HepG2 (cell line): ENCODE results near the gene RNF10. TPM values are rescaled to one million over a fixed set of nuclear protein-coding genes. Genes with fewer than 3 reads are reported as not detected.

ENCODE experiments used
- BRCA1 ChIP-seq: sonication (generic); formaldehyde crosslinking; IDR thresholded peaks from 2 replicates; pipeline ENCODE4 v1.4.0; 2020; ENCODE audit warnings: missing genetic modification reagents
- HNF4A ChIP-seq: sonication (generic); formaldehyde crosslinking; IDR thresholded peaks from 2 replicates; pipeline ENCODE4 v1.4.0; 2020; ENCODE audit warnings: missing genetic modification reagents
- IRF2 ChIP-seq: IDR thresholded peaks from 2 replicates; pipeline ENCODE4 v1.6.1; 2018; ENCODE audit warnings: missing genetic modification reagents, missing compliant biosample characterization
- LCORL ChIP-seq, 2 experiments: fragments of 450-650 bp in 1 of 2; sonication (generic) in 1 of 2; formaldehyde crosslinking in 1 of 2; IDR thresholded peaks; 2 replicates each; pipeline versions ENCODE4 v1.5.0 to v1.6.1; 2017 to 2020; ENCODE audit warnings: antibody characterized with exemption in 1 of 2, missing genetic modification reagents in 1 of 2
- MTF1 ChIP-seq: sonication (generic); formaldehyde crosslinking; IDR thresholded peaks from 2 replicates; pipeline ENCODE4 v1.5.0; 2020; ENCODE audit warnings: missing genetic modification reagents
- REPIN1 ChIP-seq: sonication (generic); formaldehyde crosslinking; IDR thresholded peaks from 2 replicates; pipeline ENCODE4 v1.8.0; 2022; ENCODE audit warnings: missing genetic modification reagents, low read depth, mild to moderate bottlenecking, borderline replicate concordance
- SP2 ChIP-seq: sonication (generic); formaldehyde crosslinking; IDR thresholded peaks from 2 replicates; pipeline ENCODE4 v1.5.1; 2020; ENCODE audit warnings: mild to moderate bottlenecking, missing genetic modification reagents
- STAT5B ChIP-seq: sonication (generic); formaldehyde crosslinking; IDR thresholded peaks from 2 replicates; pipeline ENCODE4 v1.4.0; 2020; ENCODE audit warnings: missing genetic modification reagents
- TCF7L2 ChIP-seq: IDR thresholded peaks from 2 replicates; pipeline ENCODE4 v1.6.1; 2011; ENCODE audit warnings: mild to moderate bottlenecking, low read depth, low read length, moderate library complexity
- YY1 ChIP-seq: IDR thresholded peaks from 2 replicates; pipeline ENCODE4 v1.6.1; 2011; ENCODE audit warnings: low read length, low read depth, moderate library complexity, mild to moderate bottlenecking; ENCODE audit not compliant: insufficient read depth, insufficient replicate concordance
- ZBTB21 ChIP-seq: sonication (generic); formaldehyde crosslinking; IDR thresholded peaks from 2 replicates; pipeline ENCODE4 v1.4.0; 2020; ENCODE audit warnings: missing genetic modification reagents
- ZNF207 ChIP-seq: fragments of 450-650 bp; IDR thresholded peaks from 2 replicates; pipeline ENCODE4 v1.6.1; 2016; ENCODE audit warnings: antibody characterized with exemption, borderline replicate concordance
- ZNF230 ChIP-seq: sonication (generic); formaldehyde crosslinking; IDR thresholded peaks from 2 replicates; pipeline ENCODE4 v1.4.0; 2020; ENCODE audit warnings: mild to moderate bottlenecking, missing genetic modification reagents
- ZNF326 ChIP-seq: sonication (generic); formaldehyde crosslinking; IDR thresholded peaks from 2 replicates; pipeline ENCODE4 v1.4.0; 2020; ENCODE audit warnings: missing genetic modification reagents, borderline replicate concordance
- ZNF432 ChIP-seq: sonication (generic); formaldehyde crosslinking; IDR thresholded peaks from 2 replicates; pipeline ENCODE4 v1.5.0; 2020; ENCODE audit warnings: missing genetic modification reagents, mild to moderate bottlenecking, borderline replicate concordance
- ZNF510 ChIP-seq: sonication (generic); formaldehyde crosslinking; IDR thresholded peaks from 2 replicates; pipeline ENCODE4 v1.4.0; 2020; ENCODE audit warnings: low read depth, mild to moderate bottlenecking, missing genetic modification reagents
- ZNF547 ChIP-seq: sonication (generic); formaldehyde crosslinking; IDR thresholded peaks from 2 replicates; pipeline ENCODE4 v1.5.1; 2020; ENCODE audit warnings: mild to moderate bottlenecking, missing genetic modification reagents
- ZNF746 ChIP-seq: sonication (generic); formaldehyde crosslinking; IDR thresholded peaks from 2 replicates; pipeline ENCODE4 v1.8.0; 2022; ENCODE audit warnings: mild to moderate bottlenecking, missing genetic modification reagents
- polyA plus RNA-seq, 8 experiments: library from polyadenylated mRNA; depleted of rRNA in 3 of 8; stranded (reverse) in 7 of 8; unstranded in 1 of 8; fragments of >200 nt; fragmentation: Illumina TruSeq in 4 of 8; extraction: Trizol in 4 of 8; gene quantifications; 2 replicates each; pipeline versions ENCODE4 v1.2.1 to v1.2.3, GENCODE V29; 2011 to 2016; ENCODE audit warnings: low read depth in 4 of 8, missing spikeins in 1 of 8, mixed read lengths in 1 of 8; ENCODE audit not compliant: insufficient read depth in 1 of 8
- total RNA-seq, 5 experiments: library from RNA; depleted of rRNA; stranded (reverse); fragments of >200 nt; fragmentation: Illumina TruSeq; extraction: Trizol; gene quantifications; 2 replicates each; pipeline ENCODE4 v1.2.3, GENCODE V29; 2016; ENCODE audit warnings: low read depth in 1 of 5
- TF ChIP-seq, protein P1 (sequence below): sonication (generic); formaldehyde crosslinking; IDR thresholded peaks from 2 replicates; pipeline ENCODE4 v1.8.1; 2022; ENCODE audit warnings: mild to moderate bottlenecking, missing genetic modification reagents
- TF ChIP-seq, protein P2 (sequence below): IDR thresholded peaks from 2 replicates; pipeline ENCODE4 v1.6.1; 2016; ENCODE audit warnings: low read depth, missing genetic modification reagents, missing compliant biosample characterization
- TF ChIP-seq, protein P3 (sequence below): sonication (generic); formaldehyde crosslinking; IDR thresholded peaks from 2 replicates; pipeline ENCODE4 v1.5.1; 2020; ENCODE audit warnings: missing genetic modification reagents, mild to moderate bottlenecking, borderline replicate concordance

RNF10 gene
- total and polyA plus RNA-seq, 2 of the 13 experiments (the other 11 are each of a cell fraction or from before 2014, with no cell fraction given), result 62.5 to 88.0 TPM

DNA sequence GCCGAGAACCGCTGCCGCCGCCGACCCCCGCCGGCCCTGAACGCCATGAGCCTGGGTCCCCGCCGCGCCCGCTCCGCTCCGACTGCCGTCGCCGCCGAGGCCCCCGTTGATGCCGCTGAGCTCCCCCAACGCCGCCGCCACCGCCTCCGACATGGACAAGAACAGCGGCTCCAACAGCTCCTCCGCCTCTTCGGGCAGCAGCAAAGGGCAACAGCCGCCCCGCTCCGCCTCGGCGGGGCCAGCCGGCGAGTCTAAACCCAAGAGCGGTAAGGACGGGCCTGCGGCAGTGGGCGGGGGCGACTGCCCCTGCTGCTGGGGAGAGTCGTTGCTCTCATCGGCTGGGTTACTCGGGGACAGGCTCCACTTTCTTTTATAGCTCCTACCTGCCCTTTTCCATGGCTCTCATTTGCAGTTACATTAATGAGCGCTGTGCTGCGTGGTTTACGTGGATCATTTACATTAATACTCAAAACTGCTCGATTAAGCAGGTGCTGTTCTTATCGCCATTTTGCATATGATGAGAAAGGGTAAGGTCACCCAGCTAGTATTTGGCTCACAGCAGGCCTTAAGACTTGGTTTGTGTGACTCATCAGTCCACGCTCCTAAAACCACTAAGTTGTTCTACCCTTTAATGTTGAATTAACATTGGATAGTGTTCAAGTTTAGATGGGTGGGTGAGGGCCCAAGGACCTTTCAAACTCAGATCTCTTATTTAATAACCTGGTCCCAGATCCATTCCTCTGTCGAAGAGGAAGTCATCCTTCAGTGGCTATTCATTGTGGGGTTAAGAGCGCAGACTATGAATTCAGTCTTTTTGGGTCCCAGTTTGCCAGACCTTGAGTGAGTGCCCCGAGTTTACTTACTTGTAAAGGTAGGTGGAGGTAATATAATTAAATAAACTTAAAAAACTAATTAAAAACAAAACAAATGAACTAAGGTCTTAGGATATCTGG, 823 bp downstream of the RNF10 start (continued):
- 0 out of 2 replicates have a peak, but pooled peaks have one; percentile 15 for TF ChIP-seq ZNF230 (CRISPR knock-in tag)
- TF ChIP-seq ZBTB21 (CRISPR knock-in tag), result no peak
- TF ChIP-seq ZNF510 (CRISPR knock-in tag), result no peak
- no peak for TF ChIP-seq ZNF326 (CRISPR knock-in tag)
- no peak for TF ChIP-seq ZNF207
- TF ChIP-seq, protein P1, sequence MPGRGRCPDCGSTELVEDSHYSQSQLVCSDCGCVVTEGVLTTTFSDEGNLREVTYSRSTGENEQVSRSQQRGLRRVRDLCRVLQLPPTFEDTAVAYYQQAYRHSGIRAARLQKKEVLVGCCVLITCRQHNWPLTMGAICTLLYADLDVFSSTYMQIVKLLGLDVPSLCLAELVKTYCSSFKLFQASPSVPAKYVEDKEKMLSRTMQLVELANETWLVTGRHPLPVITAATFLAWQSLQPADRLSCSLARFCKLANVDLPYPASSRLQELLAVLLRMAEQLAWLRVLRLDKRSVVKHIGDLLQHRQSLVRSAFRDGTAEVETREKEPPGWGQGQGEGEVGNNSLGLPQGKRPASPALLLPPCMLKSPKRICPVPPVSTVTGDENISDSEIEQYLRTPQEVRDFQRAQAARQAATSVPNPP (CRISPR knock-in tag), result no peak
- TF ChIP-seq ZNF432 (CRISPR knock-in tag), result no peak
- TF ChIP-seq BRCA1 (CRISPR knock-in tag), result no peak
- TF ChIP-seq, protein P2, sequence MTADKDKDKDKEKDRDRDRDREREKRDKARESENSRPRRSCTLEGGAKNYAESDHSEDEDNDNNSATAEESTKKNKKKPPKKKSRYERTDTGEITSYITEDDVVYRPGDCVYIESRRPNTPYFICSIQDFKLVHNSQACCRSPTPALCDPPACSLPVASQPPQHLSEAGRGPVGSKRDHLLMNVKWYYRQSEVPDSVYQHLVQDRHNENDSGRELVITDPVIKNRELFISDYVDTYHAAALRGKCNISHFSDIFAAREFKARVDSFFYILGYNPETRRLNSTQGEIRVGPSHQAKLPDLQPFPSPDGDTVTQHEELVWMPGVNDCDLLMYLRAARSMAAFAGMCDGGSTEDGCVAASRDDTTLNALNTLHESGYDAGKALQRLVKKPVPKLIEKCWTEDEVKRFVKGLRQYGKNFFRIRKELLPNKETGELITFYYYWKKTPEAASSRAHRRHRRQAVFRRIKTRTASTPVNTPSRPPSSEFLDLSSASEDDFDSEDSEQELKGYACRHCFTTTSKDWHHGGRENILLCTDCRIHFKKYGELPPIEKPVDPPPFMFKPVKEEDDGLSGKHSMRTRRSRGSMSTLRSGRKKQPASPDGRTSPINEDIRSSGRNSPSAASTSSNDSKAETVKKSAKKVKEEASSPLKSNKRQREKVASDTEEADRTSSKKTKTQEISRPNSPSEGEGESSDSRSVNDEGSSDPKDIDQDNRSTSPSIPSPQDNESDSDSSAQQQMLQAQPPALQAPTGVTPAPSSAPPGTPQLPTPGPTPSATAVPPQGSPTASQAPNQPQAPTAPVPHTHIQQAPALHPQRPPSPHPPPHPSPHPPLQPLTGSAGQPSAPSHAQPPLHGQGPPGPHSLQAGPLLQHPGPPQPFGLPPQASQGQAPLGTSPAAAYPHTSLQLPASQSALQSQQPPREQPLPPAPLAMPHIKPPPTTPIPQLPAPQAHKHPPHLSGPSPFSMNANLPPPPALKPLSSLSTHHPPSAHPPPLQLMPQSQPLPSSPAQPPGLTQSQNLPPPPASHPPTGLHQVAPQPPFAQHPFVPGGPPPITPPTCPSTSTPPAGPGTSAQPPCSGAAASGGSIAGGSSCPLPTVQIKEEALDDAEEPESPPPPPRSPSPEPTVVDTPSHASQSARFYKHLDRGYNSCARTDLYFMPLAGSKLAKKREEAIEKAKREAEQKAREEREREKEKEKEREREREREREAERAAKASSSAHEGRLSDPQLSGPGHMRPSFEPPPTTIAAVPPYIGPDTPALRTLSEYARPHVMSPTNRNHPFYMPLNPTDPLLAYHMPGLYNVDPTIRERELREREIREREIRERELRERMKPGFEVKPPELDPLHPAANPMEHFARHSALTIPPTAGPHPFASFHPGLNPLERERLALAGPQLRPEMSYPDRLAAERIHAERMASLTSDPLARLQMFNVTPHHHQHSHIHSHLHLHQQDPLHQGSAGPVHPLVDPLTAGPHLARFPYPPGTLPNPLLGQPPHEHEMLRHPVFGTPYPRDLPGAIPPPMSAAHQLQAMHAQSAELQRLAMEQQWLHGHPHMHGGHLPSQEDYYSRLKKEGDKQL, result no peak
- TF ChIP-seq LCORL (IDR thresholded peaks at IDR 0.05), result no peak
- no peak for TF ChIP-seq LCORL (CRISPR knock-in tag; IDR thresholded peaks at IDR 0.05)
- no peak for TF ChIP-seq ZNF746 (CRISPR knock-in tag)
- TF ChIP-seq TCF7L2, result no peak
- no peak for TF ChIP-seq YY1
- TF ChIP-seq, protein P3, sequence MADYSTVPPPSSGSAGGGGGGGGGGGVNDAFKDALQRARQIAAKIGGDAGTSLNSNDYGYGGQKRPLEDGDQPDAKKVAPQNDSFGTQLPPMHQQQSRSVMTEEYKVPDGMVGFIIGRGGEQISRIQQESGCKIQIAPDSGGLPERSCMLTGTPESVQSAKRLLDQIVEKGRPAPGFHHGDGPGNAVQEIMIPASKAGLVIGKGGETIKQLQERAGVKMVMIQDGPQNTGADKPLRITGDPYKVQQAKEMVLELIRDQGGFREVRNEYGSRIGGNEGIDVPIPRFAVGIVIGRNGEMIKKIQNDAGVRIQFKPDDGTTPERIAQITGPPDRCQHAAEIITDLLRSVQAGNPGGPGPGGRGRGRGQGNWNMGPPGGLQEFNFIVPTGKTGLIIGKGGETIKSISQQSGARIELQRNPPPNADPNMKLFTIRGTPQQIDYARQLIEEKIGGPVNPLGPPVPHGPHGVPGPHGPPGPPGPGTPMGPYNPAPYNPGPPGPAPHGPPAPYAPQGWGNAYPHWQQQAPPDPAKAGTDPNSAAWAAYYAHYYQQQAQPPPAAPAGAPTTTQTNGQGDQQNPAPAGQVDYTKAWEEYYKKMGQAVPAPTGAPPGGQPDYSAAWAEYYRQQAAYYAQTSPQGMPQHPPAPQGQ (CRISPR knock-in tag), result no peak
- 0 out of 2 replicates have a peak, but pooled peaks have one; percentile 57 for TF ChIP-seq REPIN1 (CRISPR knock-in tag)
- TF ChIP-seq SP2 (CRISPR knock-in tag), result no peak
- no peak for TF ChIP-seq MTF1 (CRISPR knock-in tag)
- TF ChIP-seq IRF2 (CRISPR knock-in tag), result no peak
- TF ChIP-seq ZNF547, result 0 out of 2 replicates have a peak, but pooled peaks have one; percentile 21
- TF ChIP-seq STAT5B, result no peak
- TF ChIP-seq HNF4A (CRISPR knock-in tag), result no peak
